Stimulated activated CD8-positive, alpha-beta memory T cell treated with anti-CD3 and anti-CD28 coated beads, Interleukin-7, amount 100 ng/mL, for 24 hours (primary cell): ENCODE results near the gene KISS1.

ENCODE experiments used
- DNase-seq: peaks from one replicate; pipeline ENCODE4 v3.0.0-alpha.2; 2020; ENCODE audit warnings: low read depth

The KISS1 gene

GRCh38 chr1:204191456-204191855, 4.8 kb downstream of the KISS1 start:
- no peak for DNase-seq

DNA sequence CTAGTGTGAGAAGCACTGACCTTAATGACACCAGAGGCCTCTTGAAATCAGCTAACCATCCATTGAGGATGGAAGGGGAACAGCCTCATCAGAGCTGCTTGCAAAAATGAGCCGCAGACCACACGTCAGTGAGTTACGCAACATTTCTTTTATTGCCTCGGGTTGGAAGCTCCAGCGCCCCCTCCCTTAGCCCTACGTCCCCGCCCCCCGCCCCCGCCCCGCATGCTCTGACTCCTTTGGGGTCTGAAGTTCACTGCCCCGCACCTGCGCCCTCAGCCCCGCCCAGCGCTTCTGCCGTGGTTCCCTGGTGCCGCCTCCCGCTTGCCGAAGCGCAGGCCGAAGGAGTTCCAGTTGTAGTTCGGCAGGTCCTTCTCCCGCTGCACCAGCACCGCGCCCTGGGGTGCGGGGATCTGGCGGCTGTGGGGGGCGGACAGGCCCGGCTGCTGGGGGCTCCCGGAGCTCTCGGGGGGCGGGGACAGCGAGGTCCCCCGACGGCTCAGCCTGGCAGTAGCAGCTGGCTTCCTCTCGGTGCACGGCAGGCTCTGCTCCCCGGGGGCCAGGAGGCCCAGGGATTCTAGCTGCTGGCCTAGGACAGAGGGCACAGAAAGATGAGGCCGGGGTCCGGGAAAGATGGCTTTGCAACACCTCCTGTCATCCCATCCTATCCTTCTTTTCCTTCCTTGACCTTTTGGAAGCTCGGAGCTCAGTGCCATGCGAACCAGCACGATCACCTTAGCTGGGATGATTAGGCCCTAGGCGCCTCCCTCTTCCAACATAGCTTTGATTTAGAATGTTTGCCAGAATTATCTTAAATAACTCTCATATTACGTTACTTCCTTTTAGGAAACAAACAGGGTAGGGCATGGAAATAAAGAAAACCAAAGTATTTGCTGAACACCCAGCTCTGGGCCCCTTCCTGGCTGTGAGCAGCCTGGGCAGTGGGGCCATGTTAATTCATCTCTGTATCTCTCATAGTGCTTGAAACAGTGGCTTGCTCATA, 5.8 kb downstream of the KISS1 start:
- DNase-seq: no peak

- no peak for DNase-seq
These were observed 7.2 kb downstream of the KISS1 start for GRCh38 chr1:204188959-204189639.

DNA sequence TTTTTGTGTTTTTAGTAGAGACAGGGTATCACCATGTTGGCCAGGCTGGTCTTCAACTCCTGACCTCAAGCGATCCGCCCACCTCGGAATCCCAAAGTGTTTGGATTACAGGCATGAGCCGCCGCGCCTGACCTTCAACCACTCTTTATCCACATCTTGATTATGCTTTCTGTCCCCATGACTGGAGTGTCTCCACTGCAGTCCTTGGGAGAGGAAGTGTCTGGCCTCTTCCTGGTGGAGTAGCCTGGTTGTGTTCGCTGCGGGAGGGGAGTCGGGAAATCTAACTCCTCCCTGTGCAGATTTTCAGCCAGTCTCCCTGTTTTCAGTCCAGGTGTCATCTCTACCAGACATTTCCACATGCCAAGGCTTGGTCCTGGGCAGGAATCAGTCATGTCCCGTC, 9.7 kb downstream of the KISS1 start:
- DNase-seq: no peak

DNA sequence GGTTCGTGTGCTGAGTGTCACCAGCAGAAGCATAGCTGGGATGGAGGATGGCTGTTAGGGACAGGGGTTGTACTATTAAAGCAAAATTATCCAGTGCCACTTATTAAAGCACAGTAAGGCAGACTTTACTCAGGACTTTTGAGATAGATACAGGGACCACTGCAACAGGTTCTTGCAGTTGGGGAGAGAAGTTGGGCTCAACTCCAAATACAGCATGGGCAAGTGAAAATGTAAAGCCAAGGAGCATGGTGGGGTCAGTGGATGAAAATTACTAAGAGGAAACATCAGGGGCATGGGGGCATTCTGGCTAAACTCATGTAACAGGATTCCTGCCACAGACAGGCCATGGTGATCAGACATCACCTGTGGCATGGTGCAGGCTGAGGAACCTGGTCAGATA, 15.2 kb downstream of the KISS1 start:
- DNase-seq: no peak

- DNase-seq: no peak
These were observed 16.2 kb downstream of the KISS1 start for GRCh38 chr1:204180133-204180532.

- DNase-seq: no peak
These were observed 17.6 kb downstream of the KISS1 start for GRCh38 chr1:204178487-204179281.

GRCh38 chr1:204177133-204177532, 19.2 kb downstream of the KISS1 start:
- no peak for DNase-seq

GRCh38 chr1:204176049-204176448, 20.2 kb downstream of the KISS1 start:
- no peak for DNase-seq

GRCh38 chr1:204174958-204175357, 21.3 kb downstream of the KISS1 start:
- no peak for DNase-seq

DNA sequence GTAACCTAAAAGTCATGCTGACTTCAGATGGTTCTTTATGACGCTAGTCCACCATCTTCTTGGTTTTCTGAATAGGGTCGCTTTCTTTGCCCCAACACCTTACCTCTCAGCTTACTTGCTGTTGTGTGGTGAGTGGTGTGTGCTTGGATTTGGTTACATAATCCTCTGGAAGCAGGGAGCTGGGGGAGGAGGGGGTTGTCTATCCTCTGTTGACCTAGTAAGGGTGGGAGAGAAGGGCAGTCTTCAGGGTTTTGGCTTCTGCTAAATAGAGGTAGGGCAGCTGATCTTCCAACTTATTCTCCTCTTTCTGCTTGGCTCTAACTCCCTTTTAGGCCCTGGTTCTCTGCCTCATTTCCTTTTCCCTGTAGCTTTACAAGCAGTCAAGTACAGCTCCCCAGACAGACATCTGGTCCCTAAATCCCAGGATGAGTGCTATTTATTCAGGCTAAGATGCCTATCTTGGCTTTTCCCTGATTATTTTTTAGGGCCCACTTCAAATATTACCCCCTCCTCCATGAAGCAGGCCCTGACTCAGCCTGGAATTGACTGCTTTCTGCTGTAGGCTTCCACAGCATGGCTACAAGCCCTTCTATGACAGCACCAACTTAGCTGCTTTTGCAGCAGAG, 23.8 kb downstream of the KISS1 start:
- no peak for DNase-seq

- no peak for DNase-seq
These were observed 24.5 kb downstream of the KISS1 start for GRCh38 chr1:204171751-204172178.

GRCh38 chr1:204170494-204171155, 25.7 kb downstream of the KISS1 start:
- DNase-seq: no peak

GRCh38 chr1:204169858-204170257, 26.4 kb downstream of the KISS1 start:
- no peak for DNase-seq

DNA sequence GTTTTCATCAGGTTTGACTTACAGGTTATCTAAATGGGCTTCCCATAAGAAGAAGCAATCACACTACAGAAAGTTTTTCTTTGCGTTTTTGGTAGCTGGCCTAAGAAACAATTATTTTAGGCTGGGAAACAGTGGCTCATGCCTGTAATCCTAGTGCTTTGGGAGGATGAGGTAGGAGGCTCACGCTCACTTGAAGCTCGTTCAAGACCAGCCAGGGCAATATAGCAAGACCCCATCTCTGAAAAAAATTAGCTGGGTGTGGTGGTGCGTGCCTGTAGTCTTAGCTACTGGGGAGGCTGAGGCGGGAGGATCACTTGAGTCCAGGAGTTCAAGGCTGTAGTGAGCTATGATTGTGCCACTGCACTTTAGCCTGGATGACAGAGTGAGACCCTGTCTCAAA, 28.6 kb downstream of the KISS1 start:
- no peak for DNase-seq

DNA sequence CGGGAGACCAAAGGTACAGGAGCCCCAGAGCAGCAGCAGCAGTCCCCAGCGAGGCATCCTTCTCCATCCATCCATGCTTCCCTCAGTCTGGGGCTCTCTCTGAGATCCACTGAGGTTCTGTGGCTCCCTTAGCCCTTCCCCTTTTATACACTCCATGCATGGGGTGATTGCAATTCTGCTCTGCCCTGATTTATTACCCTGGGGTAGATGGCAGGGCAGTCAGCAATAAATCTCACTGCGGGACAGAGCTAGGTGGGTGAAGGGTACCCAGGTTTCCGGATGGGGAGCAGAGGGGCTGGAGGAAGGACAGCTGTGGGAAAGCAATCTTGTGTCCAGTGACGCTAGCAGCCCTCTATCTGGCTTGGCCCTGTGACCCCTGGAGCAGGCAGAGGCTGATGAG, 30.1 kb downstream of the KISS1 start, which contains the start of gene REN:
Gene REN (minus strand): TSS at position 119 of the 400 bp plus-strand sequence. CDS start 44 bp downstream, at position 75.
- DNase-seq: no peak

DNA sequence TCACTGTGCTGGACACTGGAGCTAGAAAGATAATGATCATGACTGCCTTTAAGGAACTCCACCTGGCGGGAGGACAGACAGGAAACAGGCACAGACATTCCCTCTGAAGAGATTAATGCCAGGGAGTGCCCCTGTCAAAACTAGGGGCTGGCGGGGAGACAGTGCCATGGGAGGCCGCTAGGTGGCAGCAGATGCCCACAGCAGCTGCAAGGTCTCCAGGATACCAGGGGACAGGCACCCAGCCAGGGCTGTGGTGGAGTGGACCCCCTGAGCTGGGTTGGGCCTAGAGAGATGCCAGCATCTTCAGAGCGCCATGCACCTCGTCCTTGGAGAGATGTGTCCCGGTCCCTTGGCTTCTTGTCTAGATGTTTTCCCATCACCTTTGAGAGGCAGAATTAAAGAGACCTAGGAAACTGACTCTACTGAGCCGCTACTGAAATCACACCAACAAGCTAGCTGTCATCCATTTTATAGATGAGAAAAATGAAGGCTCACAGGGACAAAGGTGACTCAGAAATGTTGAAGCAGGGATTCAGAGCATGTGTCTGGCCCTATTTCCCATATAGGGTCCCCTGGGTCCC, 33.7 kb downstream of the KISS1 start:
- peak; percentile 67 for DNase-seq

GRCh38 chr1:204161609-204162493, 34.4 kb downstream of the KISS1 start:
- no peak for DNase-seq

DNA sequence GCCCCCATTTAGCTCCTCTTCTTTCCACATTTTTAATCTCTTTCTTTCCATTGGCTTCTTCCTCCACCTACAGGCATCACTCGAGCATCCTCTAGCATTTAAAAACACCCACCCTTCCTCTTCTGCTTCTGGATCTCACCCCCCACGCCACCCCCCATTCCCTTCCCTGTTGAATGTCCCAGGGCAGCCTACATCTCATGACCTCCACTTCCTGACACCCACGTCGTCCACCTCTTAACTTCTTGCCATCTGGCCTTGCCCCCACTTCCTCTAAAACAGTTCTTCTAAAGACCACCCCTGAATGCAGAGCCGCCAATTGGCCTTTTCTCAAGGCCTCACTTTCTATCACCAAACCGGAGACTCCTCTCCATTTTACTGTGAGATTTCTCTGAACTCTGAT, 38.3 kb downstream of the KISS1 start:
- DNase-seq: no peak

- DNase-seq: no peak
These were observed 40.4 kb downstream of the KISS1 start for GRCh38 chr1:204155881-204156280.
